Measurements from ENCODE around the gene NPC2. TPM values are rescaled to one million over a fixed set of nuclear protein-coding genes. Genes with fewer than 3 reads are reported as not detected.

The NPC2 gene
- total and polyA plus RNA-seq, 4 donors: 922 to 1,539 (median 1,190) TPM

GRCh38 chr14:74444866-74445265 lies 48.2 kb downstream of the NPC2 start:
- Histone ChIP-seq H3K27ac (ENCODE audit: low read depth in 1 of 2, low read length in 1 of 2) (no peak overlapping the region), H3K4me1 (ENCODE audit: control insufficient read depth in 5 of 5, insufficient read depth in 5 of 5, low read length in 5 of 5) (no peaks in the 10 kb centered on the region), H3K27me3 (ENCODE audit: control insufficient read depth in 3 of 3, insufficient read depth in 3 of 3, low read length in 2 of 3) (peaks cover 0 to 3% (median 2%) of the 10 kb centered on the region in 3 donors), H3K4me3 (no peak overlapping the region), H3K9ac (ENCODE audit: insufficient read depth in 1 of 2, low read length in 2 of 2) (no peak overlapping the region), H3K36me3 (ENCODE audit: control insufficient read depth in 4 of 4, insufficient read depth in 4 of 4, low read length in 4 of 4) (no peaks in the 10 kb centered on the region), H3K9me3 (ENCODE audit: control insufficient read depth in 4 of 4, insufficient read depth in 3 of 4, low read length in 3 of 4) (no peaks in the 10 kb centered on the region)
- WGBS, 2 donors: 39 to 65% methylated on average over 3 of the region's 3 CpGs
- DNase-seq (no peak), ATAC-seq (ENCODE audit: insufficient read depth, low FRiP score) (no peak)
- no peak for TF ChIP-seq CTCF (IDR thresholded peaks at IDR 0.05; ENCODE audit: control extremely low read depth, extremely low read depth)

- H3K27ac ChIP-seq (ENCODE audit: low read depth in 1 of 2, low read length in 1 of 2): no peak overlapping the region
- H3K9me3 ChIP-seq (ENCODE audit: control insufficient read depth in 4 of 4, insufficient read depth in 3 of 4, low read length in 3 of 4): no peaks in the 10 kb centered on the region
- ATAC-seq (ENCODE audit: insufficient read depth, low FRiP score) (no peak), DNase-seq (no peak)
- no peaks in the 10 kb centered on the region for H3K36me3 ChIP-seq (ENCODE audit: control insufficient read depth in 4 of 4, insufficient read depth in 4 of 4, low read length in 4 of 4)
- H3K4me3 ChIP-seq: no peak overlapping the region
- peaks cover 0 to 2% (median 0%) of the 10 kb centered on the region in 3 donors for H3K27me3 ChIP-seq (ENCODE audit: control insufficient read depth in 3 of 3, insufficient read depth in 3 of 3, low read length in 2 of 3)
- H3K9ac ChIP-seq (ENCODE audit: insufficient read depth in 1 of 2, low read length in 2 of 2): no peak overlapping the region
- TF ChIP-seq CTCF (IDR thresholded peaks at IDR 0.05; ENCODE audit: control extremely low read depth, extremely low read depth): no peak
- H3K4me1 ChIP-seq (ENCODE audit: control insufficient read depth in 5 of 5, insufficient read depth in 5 of 5, low read length in 5 of 5): peaks cover 0 to 3% (median 0%) of the 10 kb centered on the region in 5 donors
Measured at GRCh38 chr14:74442757-74443156, 50.3 kb downstream of the NPC2 start.

GRCh38 chr14:74441113-74441512 lies 52.0 kb downstream of the NPC2 start:
- ATAC-seq (ENCODE audit: insufficient read depth, low FRiP score): no peak
- H3K9ac ChIP-seq (ENCODE audit: insufficient read depth in 1 of 2, low read length in 2 of 2): no peak overlapping the region
- WGBS, 2 donors: 91% methylated on average over 3 of the region's 3 CpGs
- no peaks in the 10 kb centered on the region for H3K9me3 ChIP-seq (ENCODE audit: control insufficient read depth in 4 of 4, insufficient read depth in 3 of 4, low read length in 3 of 4)
- no peak for DNase-seq
- no peak overlapping the region for H3K27ac ChIP-seq (ENCODE audit: low read depth in 1 of 2, low read length in 1 of 2)
- no peak for TF ChIP-seq CTCF (IDR thresholded peaks at IDR 0.05; ENCODE audit: control extremely low read depth, extremely low read depth)
- H3K4me1 ChIP-seq (ENCODE audit: control insufficient read depth in 5 of 5, insufficient read depth in 5 of 5, low read length in 5 of 5): peaks cover 0 to 3% (median 0%) of the 10 kb centered on the region in 5 donors
- H3K36me3 ChIP-seq (ENCODE audit: control insufficient read depth in 4 of 4, insufficient read depth in 4 of 4, low read length in 4 of 4): no peaks in the 10 kb centered on the region
- H3K4me3 ChIP-seq: no peak overlapping the region
- H3K27me3 ChIP-seq (ENCODE audit: control insufficient read depth in 3 of 3, insufficient read depth in 3 of 3, low read length in 2 of 3): no peaks in the 10 kb centered on the region

- H3K36me3 ChIP-seq (ENCODE audit: control insufficient read depth in 4 of 4, insufficient read depth in 4 of 4, low read length in 4 of 4): no peaks in the 10 kb centered on the region
- no peak for ATAC-seq (ENCODE audit: insufficient read depth, low FRiP score)
- TF ChIP-seq CTCF (IDR thresholded peaks at IDR 0.05; ENCODE audit: control extremely low read depth, extremely low read depth): no peak
- H3K9ac ChIP-seq (ENCODE audit: insufficient read depth in 1 of 2, low read length in 2 of 2): no peak overlapping the region
- 66 to 74% methylated on average over 3 of the region's 3 CpGs for WGBS, 2 donors
- H3K9me3 ChIP-seq (ENCODE audit: control insufficient read depth in 4 of 4, insufficient read depth in 3 of 4, low read length in 3 of 4): no peaks in the 10 kb centered on the region
- H3K4me3 ChIP-seq: no peak overlapping the region
- no peaks in the 10 kb centered on the region for H3K27me3 ChIP-seq (ENCODE audit: control insufficient read depth in 3 of 3, insufficient read depth in 3 of 3, low read length in 2 of 3)
- DNase-seq: no peak
- H3K27ac ChIP-seq (ENCODE audit: low read depth in 1 of 2, low read length in 1 of 2): no peak overlapping the region
- H3K4me1 ChIP-seq (ENCODE audit: control insufficient read depth in 5 of 5, insufficient read depth in 5 of 5, low read length in 5 of 5): peaks cover 0 to 3% (median 0%) of the 10 kb centered on the region in 5 donors
Measured at GRCh38 chr14:74438351-74438915, 54.7 kb downstream of the NPC2 start.
